GM12865 (cell line): ENCODE data around the gene SEC11A.
A peak's percentile ranks its signal among the peaks of the same experiment; 100 is the strongest.

Experiments used
- DNase-seq: peaks from one replicate; pipeline ENCODE4 v3.0.0; 2010; ENCODE audit warnings: low read depth
- H3K4me3 ChIP-seq: 2 replicates; pipeline ENCODE4 v1.5.1; 2011; ENCODE audit warnings: mild to moderate bottlenecking, low read depth, low read length, control low read depth
- TF ChIP-seq, protein P1 (sequence below): IDR thresholded peaks from 2 replicates; pipeline ENCODE4 v1.5.1; 2011; ENCODE audit warnings: low read length, control low read depth, low read depth, inconsistent platforms; ENCODE audit not compliant: insufficient read depth; ENCODE audit errors: missing control alignments

Gene SEC11A

DNA sequence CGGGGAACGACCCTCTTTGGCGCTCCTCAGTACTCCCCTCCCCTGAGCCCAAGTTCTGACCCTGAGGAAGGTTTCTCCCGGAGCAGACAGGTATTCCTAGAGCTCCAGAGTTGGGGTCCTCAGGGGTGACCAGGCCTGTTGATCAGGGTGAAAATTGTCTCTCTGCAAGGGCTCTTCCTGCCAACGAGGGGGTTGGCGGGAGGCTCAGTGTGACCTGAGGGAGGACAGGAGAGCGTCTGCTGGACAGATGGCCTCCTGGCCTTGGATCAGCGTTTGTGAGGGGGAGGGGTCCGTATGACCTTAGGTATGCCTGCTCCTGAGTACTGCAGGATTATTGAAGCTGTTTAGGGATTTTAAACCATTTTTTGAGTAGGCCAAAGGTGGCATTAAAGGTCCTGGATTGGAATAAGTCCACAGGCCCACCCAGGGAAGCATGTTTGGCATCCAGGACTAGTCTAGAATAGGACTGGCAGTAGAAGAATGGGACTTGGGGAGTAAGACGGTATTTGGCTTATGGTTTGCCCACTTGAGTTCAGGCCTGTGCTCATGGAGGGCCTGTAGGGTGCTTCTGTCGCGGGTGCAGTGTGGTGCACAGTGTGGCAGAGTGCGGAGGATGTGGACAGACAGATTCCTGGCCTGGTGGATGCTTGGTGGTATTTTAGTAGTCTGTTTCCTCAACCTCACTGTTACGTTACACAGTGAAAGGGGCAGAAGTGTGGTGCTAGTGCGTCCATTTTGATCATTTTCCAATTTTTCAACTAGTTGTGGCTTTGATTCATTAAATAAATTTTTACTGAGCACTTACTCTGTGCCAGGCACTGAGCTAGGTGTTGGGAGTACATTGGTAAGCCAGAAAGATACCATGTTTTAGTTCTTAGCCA is 33.4 kb upstream of the SEC11A start:
- peak; percentile 75 for DNase-seq
- TF ChIP-seq, protein P1, sequence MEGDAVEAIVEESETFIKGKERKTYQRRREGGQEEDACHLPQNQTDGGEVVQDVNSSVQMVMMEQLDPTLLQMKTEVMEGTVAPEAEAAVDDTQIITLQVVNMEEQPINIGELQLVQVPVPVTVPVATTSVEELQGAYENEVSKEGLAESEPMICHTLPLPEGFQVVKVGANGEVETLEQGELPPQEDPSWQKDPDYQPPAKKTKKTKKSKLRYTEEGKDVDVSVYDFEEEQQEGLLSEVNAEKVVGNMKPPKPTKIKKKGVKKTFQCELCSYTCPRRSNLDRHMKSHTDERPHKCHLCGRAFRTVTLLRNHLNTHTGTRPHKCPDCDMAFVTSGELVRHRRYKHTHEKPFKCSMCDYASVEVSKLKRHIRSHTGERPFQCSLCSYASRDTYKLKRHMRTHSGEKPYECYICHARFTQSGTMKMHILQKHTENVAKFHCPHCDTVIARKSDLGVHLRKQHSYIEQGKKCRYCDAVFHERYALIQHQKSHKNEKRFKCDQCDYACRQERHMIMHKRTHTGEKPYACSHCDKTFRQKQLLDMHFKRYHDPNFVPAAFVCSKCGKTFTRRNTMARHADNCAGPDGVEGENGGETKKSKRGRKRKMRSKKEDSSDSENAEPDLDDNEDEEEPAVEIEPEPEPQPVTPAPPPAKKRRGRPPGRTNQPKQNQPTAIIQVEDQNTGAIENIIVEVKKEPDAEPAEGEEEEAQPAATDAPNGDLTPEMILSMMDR = no peak
- peak overlapping the region; percentile 94 for H3K4me3 ChIP-seq

DNA sequence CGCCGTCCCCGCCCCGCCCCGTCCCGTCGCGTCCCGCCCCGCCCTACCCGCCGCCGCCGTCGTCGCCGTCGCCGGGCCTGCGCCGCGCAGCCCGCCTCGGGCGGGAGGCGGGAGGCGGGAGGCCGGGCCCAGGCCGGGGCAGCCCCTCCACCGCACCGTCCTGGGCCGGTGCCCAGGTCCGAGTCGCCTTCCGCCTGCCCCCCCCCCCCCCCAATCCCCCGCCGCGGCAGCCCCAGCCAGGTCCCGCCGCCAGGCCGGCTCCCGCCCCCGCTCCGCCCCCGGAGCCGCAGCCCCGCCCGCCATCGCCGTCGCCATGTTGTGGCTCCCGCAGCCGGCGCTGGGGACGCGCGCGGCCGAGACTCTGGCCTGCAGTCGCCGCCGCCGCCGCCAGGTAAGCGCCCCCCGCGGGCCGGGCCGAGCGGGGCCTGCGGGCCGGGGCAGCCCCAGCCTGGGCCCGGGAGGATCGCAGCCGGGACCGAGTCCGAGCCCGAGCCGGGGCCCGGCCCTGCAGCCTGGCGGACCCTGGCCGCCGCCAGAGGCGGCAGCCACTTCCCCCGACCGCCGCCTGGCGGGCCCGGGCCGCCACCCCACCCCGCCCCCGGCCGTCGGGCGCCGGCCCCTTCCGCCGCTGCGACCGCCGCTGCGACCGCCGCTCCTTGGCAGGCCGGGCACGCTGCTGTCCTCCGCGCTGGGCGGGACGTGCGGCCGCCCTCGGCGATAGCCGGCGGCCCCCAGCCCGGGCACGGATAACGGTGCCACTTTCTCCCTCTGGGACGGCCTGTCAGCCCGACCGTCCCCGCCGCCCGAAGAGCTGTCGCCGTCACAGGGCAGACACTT is 32.6 kb upstream of the SEC11A start, which contains the start of gene ZNF592:
ZNF592 (plus strand) TSS at position 319 of the 837 bp plus-strand sequence. CDS start 34,084 bp downstream, outside the sequence.
- TF ChIP-seq, protein P1 = peak; percentile 27
- peak within 1 kb of the TSS; percentile 94 for H3K4me3 ChIP-seq
- DNase-seq = peak; percentile 91

DNA sequence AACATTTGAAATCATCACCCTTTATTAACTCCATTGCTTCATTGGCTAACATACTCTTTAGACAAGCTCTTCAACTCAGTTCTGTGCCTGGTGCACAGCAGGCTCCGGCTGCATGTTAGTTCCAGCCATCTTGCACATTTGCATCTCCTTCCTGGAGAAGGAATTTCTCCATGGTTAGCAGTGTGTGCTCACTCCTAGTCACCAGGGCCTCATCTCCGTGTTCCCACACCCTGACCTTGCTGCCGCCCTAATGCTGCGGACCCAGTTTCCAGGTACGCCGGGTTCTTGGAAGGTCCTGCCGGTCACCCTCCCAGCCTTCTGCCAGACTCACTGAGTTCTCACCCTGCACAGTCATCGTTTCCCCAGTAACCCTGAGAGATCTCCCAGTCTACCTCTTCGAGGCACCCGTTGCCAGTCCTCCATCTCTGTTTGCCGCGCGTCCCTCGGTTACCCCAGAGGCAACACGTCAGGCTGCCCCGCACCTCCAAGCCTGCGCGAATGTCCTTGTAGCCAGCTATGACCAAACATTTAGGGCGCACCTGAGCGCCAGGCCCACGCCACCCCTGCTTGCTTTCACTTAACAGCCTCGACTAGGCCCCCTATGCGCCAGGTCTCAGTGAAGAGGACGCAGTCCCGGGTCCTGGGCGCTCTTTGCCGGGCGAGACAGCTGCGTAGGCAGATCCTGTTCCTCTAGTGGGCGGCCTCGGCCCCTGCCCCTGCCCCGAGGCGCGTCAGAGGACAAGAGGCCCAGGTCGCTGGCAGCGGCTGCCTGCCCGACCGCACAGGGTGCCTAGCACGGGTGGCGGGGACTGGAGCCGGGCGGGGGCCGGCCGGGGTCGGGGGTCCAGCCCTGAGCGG is 31.7 kb upstream of the SEC11A start:
- peak; percentile 86 for DNase-seq
- H3K4me3 ChIP-seq = peak overlapping the region; percentile 82
- TF ChIP-seq, protein P1 = peak; percentile 7

DNA sequence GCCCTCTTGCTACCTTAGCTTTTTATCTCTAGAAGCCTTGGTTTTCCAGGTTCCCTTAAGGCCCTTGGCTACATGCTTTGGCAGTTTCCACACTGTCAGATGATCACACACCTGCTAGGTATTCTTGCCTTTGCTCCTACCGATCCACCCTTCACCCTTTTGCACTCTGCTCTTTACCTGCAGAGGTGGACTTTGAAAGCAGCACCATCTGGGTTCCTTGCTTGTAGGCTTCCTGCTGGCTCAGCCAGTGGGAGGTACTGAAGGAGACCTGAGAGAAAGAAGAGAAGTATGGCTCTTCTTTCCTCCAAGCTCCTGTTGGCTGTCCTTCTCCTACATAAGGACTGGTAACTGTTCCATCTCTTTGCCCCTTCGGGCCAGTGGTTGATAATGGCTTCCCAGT is 25.2 kb upstream of the SEC11A start:
- TF ChIP-seq, protein P1 = no peak
- no peak for DNase-seq
- no peak overlapping the region for H3K4me3 ChIP-seq

DNA sequence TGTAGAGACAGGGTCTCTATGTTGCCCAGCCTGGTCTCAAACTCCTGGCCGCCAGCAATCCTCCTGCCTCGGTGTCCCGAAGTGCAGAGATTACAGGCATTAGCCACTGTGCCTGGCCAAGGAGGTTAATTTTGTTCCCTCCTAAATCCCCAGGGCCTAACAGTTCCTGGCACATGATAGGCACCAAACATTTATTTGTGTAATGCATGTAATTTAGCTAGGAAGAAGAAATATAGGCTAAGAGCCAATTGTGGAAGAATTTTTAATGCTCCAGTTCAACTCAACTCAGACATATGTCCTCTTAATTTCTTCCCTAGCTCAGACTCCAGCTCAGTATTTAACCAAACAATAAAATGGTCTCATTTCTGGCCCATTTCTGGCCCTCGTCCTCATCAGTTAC is 24.8 kb upstream of the SEC11A start:
- TF ChIP-seq, protein P1 = no peak
- no peak overlapping the region for H3K4me3 ChIP-seq
- no peak for DNase-seq

DNA sequence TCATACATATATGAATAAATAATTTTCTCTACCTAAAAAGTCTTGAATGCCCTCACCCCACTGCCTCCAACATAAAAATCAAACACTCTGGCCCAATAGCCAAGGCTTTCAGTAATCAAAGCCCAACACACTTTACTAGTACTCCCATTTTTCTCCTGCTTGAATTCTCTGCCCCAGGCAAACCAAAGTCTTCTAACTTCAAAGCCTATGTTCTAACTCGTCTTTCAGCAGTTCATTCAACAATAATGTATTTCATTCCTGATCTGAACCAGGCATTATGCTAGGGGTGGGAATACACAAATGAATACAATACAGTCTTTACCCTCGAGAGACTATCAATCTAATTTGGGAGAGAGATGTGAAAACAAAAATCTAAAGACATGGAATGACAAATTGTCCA is 21.1 kb upstream of the SEC11A start:
- no peak for DNase-seq
- no peak overlapping the region for H3K4me3 ChIP-seq
- TF ChIP-seq, protein P1 = no peak
